Endometrial microvascular endothelial cells (primary cell): ENCODE data around the gene LRRC72. TPM values are rescaled to one million over a fixed set of nuclear protein-coding genes. Genes with fewer than 3 reads are reported as not detected.
"Not testable (repeated sequence)": the region's sequence is repeated elsewhere in the genome, so short reads cannot be mapped to it uniquely, and the experiment has no call there.

Experiments used
- in situ Hi-C: cut with HindIII; loops from 2 replicates; pipeline ENCODE4 v1.10.0; 2017; ENCODE audit warnings: low sequenced_read_pairs, low pct_unique_long_range_greater_than_20kb; ENCODE audit errors: inconsistent ontology term
- total RNA-seq: library from RNA; depleted of rRNA; stranded (reverse); fragments of >200 nt; gene quantifications from one replicate; pipeline ENCODE4 v1.2.3, GENCODE V29; 2015; ENCODE audit errors: inconsistent ontology term

The LRRC72 gene
- total RNA-seq = not detected

- in situ Hi-C loops = no loop called here
Observed at GRCh38 chr7:16526742-16527540, at the start of gene LRRC72. Gene LRRC72, plus strand, starts transcription at chr7:16526825. Its CDS starts 128 bp downstream, at chr7:16526953.

GRCh38 chr7:16479161-16479560 is 47.5 kb upstream of the LRRC72 start:
- in situ Hi-C loops = no loop called here

GRCh38 chr7:16479591-16479990 is 47.0 kb upstream of the LRRC72 start:
- in situ Hi-C loops = no loop called here

- in situ Hi-C loops = no loop called here
Observed at GRCh38 chr7:16484453-16485158, 42.0 kb upstream of the LRRC72 start.

- in situ Hi-C loops = no loop called here
Observed at GRCh38 chr7:16491148-16491547, 35.5 kb upstream of the LRRC72 start.

GRCh38 chr7:16492513-16493062 is 34.0 kb upstream of the LRRC72 start:
- in situ Hi-C loops = no loop called here

- in situ Hi-C loops = no loop called here
Observed at GRCh38 chr7:16493266-16493665, 33.4 kb upstream of the LRRC72 start.

GRCh38 chr7:16494551-16494950 is 32.1 kb upstream of the LRRC72 start:
- in situ Hi-C loops = no loop called here

- in situ Hi-C loops = no loop called here
Observed at GRCh38 chr7:16494955-16495719, 31.5 kb upstream of the LRRC72 start.

GRCh38 chr7:16498122-16498521 is 28.5 kb upstream of the LRRC72 start:
- in situ Hi-C loops = no loop called here

- in situ Hi-C loops = no loop called here
Observed at GRCh38 chr7:16502303-16502702, 24.3 kb upstream of the LRRC72 start.

- in situ Hi-C loops = no loop called here
Observed at GRCh38 chr7:16504019-16504418, 22.6 kb upstream of the LRRC72 start.

- in situ Hi-C loops = not testable (repeated sequence)
Observed at GRCh38 chr7:16506422-16506821, 20.2 kb upstream of the LRRC72 start.

GRCh38 chr7:16509829-16510228 is 16.8 kb upstream of the LRRC72 start:
- in situ Hi-C loops = no loop called here

GRCh38 chr7:16511314-16511713 is 15.3 kb upstream of the LRRC72 start:
- in situ Hi-C loops = no loop called here

GRCh38 chr7:16512097-16512496 is 14.5 kb upstream of the LRRC72 start:
- in situ Hi-C loops = no loop called here

- in situ Hi-C loops = no loop called here
Observed at GRCh38 chr7:16514271-16514670, 12.4 kb upstream of the LRRC72 start.

GRCh38 chr7:16514729-16515128 is 11.9 kb upstream of the LRRC72 start:
- in situ Hi-C loops = no loop called here
